ENCODE results near the gene PARP9. TPM values are rescaled to one million over a fixed set of nuclear protein-coding genes. Genes with fewer than 3 reads are reported as not detected.
A peak's percentile ranks its signal among the peaks of the same experiment; 100 is the strongest.

The PARP9 gene
- total and polyA plus RNA-seq, 2 experiments from 2014 or later: 15.0 to 29.8 TPM

- H3K9me3 ChIP-seq (ENCODE audit: low read depth): no peaks in the 10 kb centered on the region
- H3K36me3 ChIP-seq (replicated peaks; ENCODE audit: insufficient read depth, low read depth): no peaks in the 10 kb centered on the region
- H4K20me1 ChIP-seq (ENCODE audit: insufficient read depth, poor library complexity, severe bottlenecking): peaks cover 5% of the 10 kb centered on the region
- DNase-seq (ENCODE audit: low spot score): no peak
- WGBS (ENCODE audit: low lambda C conversion rate, missing lambda C conversion rate): 47% methylated on average over 7 of the region's 7 CpGs
- no peaks in the 10 kb centered on the region for H3K9me2 ChIP-seq (replicated peaks; ENCODE audit: insufficient read depth)
- no peaks in the 10 kb centered on the region for H3K27me3 ChIP-seq
- no peak overlapping the region for H3K27ac ChIP-seq
- H3K79me2 ChIP-seq: peaks cover 67% of the 10 kb centered on the region
- H3K4me2 ChIP-seq: no peak overlapping the region
- H3K4me3 ChIP-seq: no peak overlapping the region
- TF ChIP-seq EZH2phosphoT487 (IDR thresholded peaks at IDR 0.05; ENCODE audit: low read depth, severe bottlenecking, unreplicated experiment): no peak
- no peak for TF ChIP-seq CTCF (IDR thresholded peaks at IDR 0.05; ENCODE audit: poor library complexity)
- no peak for TF ChIP-seq EZH2 (IDR thresholded peaks at IDR 0.05; ENCODE audit: borderline replicate concordance)
- H2AFZ ChIP-seq: no peak overlapping the region
- H3K4me1 ChIP-seq (ENCODE audit: insufficient read depth): no peaks in the 10 kb centered on the region
Observed at GRCh38 chr3:122488262-122488973, 75.7 kb downstream of the PARP9 start.

GRCh38 chr3:122484985-122485384 lies 79.1 kb downstream of the PARP9 start:
- peaks cover 6% of the 10 kb centered on the region for H4K20me1 ChIP-seq (ENCODE audit: insufficient read depth, poor library complexity, severe bottlenecking)
- H3K79me2 ChIP-seq: peaks cover 80% of the 10 kb centered on the region
- H3K9me3 ChIP-seq (ENCODE audit: low read depth): no peaks in the 10 kb centered on the region
- no peaks in the 10 kb centered on the region for H3K27me3 ChIP-seq
- H3K9me2 ChIP-seq (replicated peaks; ENCODE audit: insufficient read depth): no peaks in the 10 kb centered on the region
- no peak overlapping the region for H3K4me2 ChIP-seq
- peak overlapping the region; percentile 35 for H3K27ac ChIP-seq
- WGBS (ENCODE audit: low lambda C conversion rate, missing lambda C conversion rate): 64% methylated on average over 5 of the region's 5 CpGs
- H2AFZ ChIP-seq: no peak overlapping the region
- DNase-seq (ENCODE audit: low spot score): no peak
- no peak overlapping the region for H3K4me3 ChIP-seq
- no peaks in the 10 kb centered on the region for H3K36me3 ChIP-seq (replicated peaks; ENCODE audit: insufficient read depth, low read depth)
- H3K4me1 ChIP-seq (ENCODE audit: insufficient read depth): no peaks in the 10 kb centered on the region
- TF ChIP-seq EZH2 (IDR thresholded peaks at IDR 0.05; ENCODE audit: borderline replicate concordance) (no peak), CTCF (IDR thresholded peaks at IDR 0.05; ENCODE audit: poor library complexity) (no peak), EZH2phosphoT487 (IDR thresholded peaks at IDR 0.05; ENCODE audit: low read depth, severe bottlenecking, unreplicated experiment) (no peak)

GRCh38 chr3:122481390-122481789 lies 82.7 kb downstream of the PARP9 start:
- H4K20me1 ChIP-seq (ENCODE audit: insufficient read depth, poor library complexity, severe bottlenecking): peaks cover 18% of the 10 kb centered on the region
- no peak overlapping the region for H3K27ac ChIP-seq
- H3K4me2 ChIP-seq: no peak overlapping the region
- peaks cover 91% of the 10 kb centered on the region for H3K79me2 ChIP-seq
- DNase-seq (ENCODE audit: low spot score): no peak
- no peaks in the 10 kb centered on the region for H3K36me3 ChIP-seq (replicated peaks; ENCODE audit: insufficient read depth, low read depth)
- H3K9me3 ChIP-seq (ENCODE audit: low read depth): no peaks in the 10 kb centered on the region
- H3K4me1 ChIP-seq (ENCODE audit: insufficient read depth): no peaks in the 10 kb centered on the region
- WGBS (ENCODE audit: low lambda C conversion rate, missing lambda C conversion rate): 94% methylated on average over 3 of the region's 3 CpGs
- no peak for TF ChIP-seq EZH2phosphoT487 (IDR thresholded peaks at IDR 0.05; ENCODE audit: low read depth, severe bottlenecking, unreplicated experiment)
- TF ChIP-seq EZH2 (IDR thresholded peaks at IDR 0.05; ENCODE audit: borderline replicate concordance): no peak
- no peak for TF ChIP-seq CTCF (IDR thresholded peaks at IDR 0.05; ENCODE audit: poor library complexity)
- H3K9me2 ChIP-seq (replicated peaks; ENCODE audit: insufficient read depth): no peaks in the 10 kb centered on the region
- no peak overlapping the region for H2AFZ ChIP-seq
- no peaks in the 10 kb centered on the region for H3K27me3 ChIP-seq
- H3K4me3 ChIP-seq: no peak overlapping the region

Small RNAs within 50 kb of the gene (small RNA-seq; reads per million reads assigned to genes)
- gene AC096861.1: not detected

Other genes with a start within 250 kb of the PARP9 start
- not detected in 2 replicates for gene CSTA, start 239.1 kb downstream of the PARP9 start, total RNA-seq
- 0.22 and 0.28 TPM in 2 replicates for gene CSTA, start 239.1 kb downstream of the PARP9 start, polyA plus RNA-seq
- 42.0 and 57.1 TPM in 2 replicates for gene MIX23, start 181.1 kb downstream of the PARP9 start, total RNA-seq
- gene MIX23, start 181.1 kb downstream of the PARP9 start, polyA plus RNA-seq: 42.8 and 46.4 TPM in 2 replicates
- 45.6 and 50.4 TPM in 2 replicates for gene FAM162A, start 180.1 kb downstream of the PARP9 start, total RNA-seq
- gene FAM162A, start 180.1 kb downstream of the PARP9 start, polyA plus RNA-seq: 102 and 107 TPM in 2 replicates
- 6.4 and 8.2 TPM in 2 replicates for gene WDR5B, start 148.2 kb downstream of the PARP9 start, total RNA-seq
- 1.7 and 1.9 TPM in 2 replicates for gene WDR5B, start 148.2 kb downstream of the PARP9 start, polyA plus RNA-seq
- 38.3 and 44.0 TPM in 2 replicates for gene KPNA1, start 49.4 kb downstream of the PARP9 start, total RNA-seq
- 38.9 and 42.5 TPM in 2 replicates for gene KPNA1, start 49.4 kb downstream of the PARP9 start, polyA plus RNA-seq
- gene DTX3L, start within 50 bp of the PARP9 start, total RNA-seq: 27.2 and 27.7 TPM in 2 replicates
- 6.2 and 10.6 TPM in 2 replicates for gene DTX3L, start within 50 bp of the PARP9 start, polyA plus RNA-seq
- 0.32 and 0.63 TPM in 2 replicates for gene PARP15, start 13.3 kb upstream of the PARP9 start, total RNA-seq
- gene PARP15, start 13.3 kb upstream of the PARP9 start, polyA plus RNA-seq: 0.30 and 0.58 TPM in 2 replicates
- 27.7 and 33.1 TPM in 2 replicates for gene PARP14, start 116.5 kb upstream of the PARP9 start, total RNA-seq
- 8.5 TPM in 2 replicates for gene PARP14, start 116.5 kb upstream of the PARP9 start, polyA plus RNA-seq
- 7.9 and 11.0 TPM in 2 replicates for gene HSPBAP1, start 229.5 kb upstream of the PARP9 start, total RNA-seq
- gene HSPBAP1, start 229.5 kb upstream of the PARP9 start, polyA plus RNA-seq: 6.2 and 9.3 TPM in 2 replicates
- gene SLC49A4, start 230.8 kb upstream of the PARP9 start, total RNA-seq: 59.2 and 61.2 TPM in 2 replicates
- gene SLC49A4, start 230.8 kb upstream of the PARP9 start, polyA plus RNA-seq: 30.9 and 39.1 TPM in 2 replicates